ENCODE data around the gene ZC3H10.

GRCh38 chr12:56118688-56119357, 757 bp downstream of the ZC3H10 start:
- TF ChIP-seq POLR2A (IDR thresholded peaks at IDR 0.05; ENCODE audit: low read length) (no peak), GATA1 (IDR thresholded peaks at IDR 0.05; ENCODE audit: low read depth, low read length) (no peak)

Measured in erythroblast (primary cell).